GM18526 (cell line): ENCODE data around the gene ZNHIT2.

Experiments used
- POLR2A ChIP-seq: IDR thresholded peaks from 3 replicates; pipeline ENCODE4 v1.6.1; 2011; ENCODE audit not compliant: insufficient read length; ENCODE audit errors: extremely low read depth

ZNHIT2 gene

DNA sequence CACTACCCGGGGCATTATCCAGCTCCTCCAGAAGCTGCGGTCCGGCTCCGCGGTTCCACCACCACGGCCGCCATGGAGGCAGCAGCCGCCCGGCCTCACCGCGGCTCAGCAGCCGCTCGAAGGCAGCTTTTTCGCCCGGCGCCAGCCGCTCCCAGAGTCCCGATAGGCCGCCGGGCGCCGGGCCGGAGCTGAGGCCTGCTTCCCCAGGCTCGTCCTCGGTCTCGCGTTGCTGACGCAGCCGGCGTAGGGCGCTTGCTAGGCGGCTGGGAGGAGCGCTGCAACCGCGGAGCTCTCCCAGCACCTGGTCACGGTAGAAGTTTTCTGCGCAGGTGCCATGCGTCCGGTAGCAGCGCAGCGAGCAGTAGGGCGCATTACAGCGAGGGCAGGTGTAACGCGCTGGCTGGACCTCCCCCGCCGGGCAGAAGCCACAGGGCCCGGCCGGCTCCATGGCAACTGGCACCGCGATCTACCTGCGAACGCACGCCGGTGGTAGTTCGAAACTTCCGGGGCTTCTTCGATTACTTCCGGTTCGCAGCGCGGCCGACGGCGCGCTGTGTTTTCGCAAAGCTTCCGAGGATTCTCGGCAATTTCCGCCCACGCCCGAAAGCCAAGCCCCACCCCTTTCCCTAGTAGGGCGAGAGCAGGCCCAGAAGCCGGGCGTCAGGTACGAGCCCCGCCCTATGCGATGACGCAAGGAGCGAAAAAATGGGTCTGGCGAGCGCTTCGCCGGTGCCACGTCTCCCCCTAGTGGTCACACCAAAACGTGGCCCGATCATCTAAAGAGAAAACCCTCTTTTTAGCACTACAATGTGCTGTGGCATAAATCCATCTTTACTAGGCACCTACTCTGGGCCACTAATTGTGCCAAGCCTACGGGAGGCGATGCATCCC is at the start of gene ZNHIT2:
TSS of gene ZNHIT2 (minus strand) at position 496 of the 891 bp plus-strand sequence. CDS start at position 448, 48 bp downstream.
- TF ChIP-seq POLR2A: peak; percentile 75

- TF ChIP-seq POLR2A: no peak
These were observed 49.4 kb upstream of the ZNHIT2 start for GRCh38 chr11:65166893-65167292.

DNA sequence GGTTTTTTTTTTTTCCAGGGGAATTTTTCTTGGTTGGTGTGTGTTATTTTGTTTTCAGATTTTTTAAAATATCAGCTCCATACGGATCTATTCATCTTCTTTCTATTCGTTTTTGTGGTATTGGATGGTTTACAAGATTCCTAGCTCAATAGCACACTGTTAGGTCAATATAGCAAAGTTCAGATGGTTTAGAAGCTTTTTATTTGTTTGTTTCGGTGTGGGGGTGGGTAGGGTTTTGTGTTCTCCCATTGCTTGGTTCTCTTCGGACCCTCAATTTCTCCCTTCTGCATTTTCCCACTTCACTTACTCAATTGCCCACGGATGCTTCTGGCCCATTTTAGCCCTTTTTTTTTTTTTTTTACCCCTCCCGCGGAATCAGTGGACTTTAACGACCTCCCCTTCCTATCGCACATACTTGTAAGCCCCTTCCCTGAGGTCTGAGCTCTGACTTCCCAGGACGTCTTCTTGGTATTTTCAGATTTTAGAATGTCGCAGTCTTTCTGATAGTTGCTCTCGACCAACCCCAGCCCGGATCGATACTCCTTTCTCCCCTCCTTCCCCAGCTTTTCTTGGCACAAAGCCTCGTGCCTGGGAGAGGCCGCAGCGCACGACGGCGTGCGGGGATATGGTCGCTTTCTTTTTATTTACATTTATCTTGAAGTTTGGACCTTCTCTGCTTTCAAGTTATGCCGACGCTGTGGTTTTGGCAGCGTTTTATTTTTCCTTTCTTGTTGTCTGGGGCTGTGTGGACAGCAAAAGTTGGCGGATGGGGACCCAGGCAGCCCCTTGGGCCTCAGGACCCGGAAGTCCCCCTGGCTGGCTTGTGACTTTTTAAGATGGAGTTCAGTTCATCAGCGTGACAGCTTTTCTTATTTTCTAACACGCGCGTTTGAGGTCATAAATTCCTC is 48.2 kb upstream of the ZNHIT2 start:
- no peak for TF ChIP-seq POLR2A

DNA sequence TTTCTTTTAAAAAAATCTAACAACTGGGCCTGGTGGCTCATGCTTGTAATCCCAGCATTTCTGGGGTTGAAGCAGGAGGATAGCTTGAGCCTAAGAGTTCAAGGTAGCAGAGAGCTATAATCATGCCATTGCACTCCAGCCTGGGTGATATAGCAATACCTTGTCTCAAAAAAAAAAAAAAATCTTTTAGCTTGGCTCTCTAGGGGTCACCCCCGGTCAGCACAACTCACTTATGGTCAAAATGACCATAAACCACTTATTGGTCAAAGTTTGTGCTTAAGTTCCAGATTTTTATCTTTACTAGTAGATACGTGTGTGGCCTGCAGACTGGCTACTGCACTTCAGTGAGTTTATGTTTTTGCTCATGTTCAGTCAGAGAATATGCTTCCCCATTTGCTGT is 46.2 kb upstream of the ZNHIT2 start:
- no peak for TF ChIP-seq POLR2A

GRCh38 chr11:65160643-65161042 is 43.1 kb upstream of the ZNHIT2 start:
- TF ChIP-seq POLR2A: no peak

- no peak for TF ChIP-seq POLR2A
These were observed 41.5 kb upstream of the ZNHIT2 start for GRCh38 chr11:65159012-65159411.

DNA sequence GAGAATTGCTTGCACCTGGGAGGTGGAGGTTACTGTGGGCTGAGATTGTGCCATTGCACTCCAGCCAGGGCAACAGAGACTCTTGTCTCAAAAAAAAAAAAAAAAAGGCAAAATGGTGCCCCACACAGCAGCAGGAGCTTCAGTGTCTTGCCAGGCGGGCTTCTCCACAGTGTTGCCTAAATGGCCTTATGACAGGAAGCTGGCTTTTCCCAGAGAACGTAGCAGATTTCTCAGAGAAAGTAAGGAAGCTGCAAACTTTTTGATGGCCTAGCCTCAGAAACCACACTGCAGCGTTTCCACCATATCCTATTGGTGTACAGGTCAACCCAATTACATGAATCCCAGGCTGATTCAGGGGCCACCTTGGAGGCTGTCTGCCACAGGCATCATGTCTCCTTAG is 39.8 kb upstream of the ZNHIT2 start:
- TF ChIP-seq POLR2A: no peak

DNA sequence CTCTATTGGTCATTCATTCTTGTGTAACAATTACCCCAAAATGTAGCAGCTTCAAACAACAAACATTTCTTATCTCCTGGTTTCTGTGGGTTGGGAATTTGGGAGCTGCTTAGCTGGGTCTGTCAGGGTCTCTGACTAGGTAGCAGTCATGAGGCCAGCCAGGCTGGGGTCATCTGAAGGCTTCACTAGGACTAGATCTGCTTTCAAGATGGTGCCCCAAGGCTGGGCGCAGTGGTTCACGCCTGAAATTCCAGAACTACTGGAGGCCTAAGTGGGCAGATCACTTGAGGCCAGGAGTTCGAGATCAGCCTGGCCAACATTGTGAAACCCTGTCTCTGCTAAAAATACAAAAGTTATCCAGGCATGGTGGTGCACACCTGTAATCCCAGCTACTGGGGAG is 39.4 kb upstream of the ZNHIT2 start:
- TF ChIP-seq POLR2A: no peak

- no peak for TF ChIP-seq POLR2A
These were observed 38.8 kb upstream of the ZNHIT2 start for GRCh38 chr11:65156256-65156655.

DNA sequence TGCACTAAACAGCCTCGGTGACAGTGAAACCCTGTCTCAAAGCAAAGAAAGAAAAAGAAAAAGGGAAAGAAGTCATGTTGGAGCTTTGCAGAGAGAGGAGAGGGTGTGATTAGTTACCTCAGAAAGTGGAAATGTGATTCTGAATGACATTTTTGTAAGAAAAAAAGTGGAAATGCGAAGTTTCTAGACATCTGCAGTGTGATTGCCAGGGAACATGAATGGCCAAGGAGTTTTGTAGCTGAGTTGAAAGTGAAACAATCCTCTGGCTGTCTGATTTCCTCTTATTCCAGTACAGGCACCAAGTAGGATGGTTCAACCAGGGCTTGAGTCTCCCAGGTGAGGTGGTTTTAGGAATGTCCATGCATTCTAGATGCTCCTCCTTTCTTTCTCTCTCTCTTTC is 34.6 kb upstream of the ZNHIT2 start:
- no peak for TF ChIP-seq POLR2A

DNA sequence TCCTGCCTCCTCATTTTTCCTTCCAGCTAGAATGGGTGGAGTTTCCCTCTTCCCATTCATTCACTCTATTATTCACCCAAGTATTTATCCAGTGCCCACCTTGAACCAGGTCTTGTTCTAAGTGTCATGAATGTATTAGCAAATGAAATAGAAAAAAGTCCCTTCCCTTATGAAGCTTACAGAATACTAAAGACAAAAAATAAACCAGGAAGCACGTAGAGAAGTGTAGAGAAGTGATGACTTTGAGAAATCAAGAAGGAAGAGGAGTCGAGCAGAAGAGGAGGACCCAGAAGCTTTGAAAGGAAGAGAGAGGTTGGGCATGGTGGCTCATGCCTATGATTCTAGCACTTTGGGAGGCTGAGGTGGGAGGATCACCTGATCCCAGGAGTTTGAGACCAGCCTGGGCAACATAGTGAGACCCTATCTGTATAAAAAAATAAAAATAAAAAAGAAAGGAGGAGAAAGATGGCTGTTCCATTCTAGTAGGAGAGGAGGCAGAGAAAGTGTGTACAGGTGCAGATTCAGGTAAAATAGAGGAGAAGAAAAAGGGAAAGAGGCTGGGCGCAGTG is 33.9 kb upstream of the ZNHIT2 start:
- no peak for TF ChIP-seq POLR2A

GRCh38 chr11:65150509-65151299 is 33.2 kb upstream of the ZNHIT2 start:
- no peak for TF ChIP-seq POLR2A

DNA sequence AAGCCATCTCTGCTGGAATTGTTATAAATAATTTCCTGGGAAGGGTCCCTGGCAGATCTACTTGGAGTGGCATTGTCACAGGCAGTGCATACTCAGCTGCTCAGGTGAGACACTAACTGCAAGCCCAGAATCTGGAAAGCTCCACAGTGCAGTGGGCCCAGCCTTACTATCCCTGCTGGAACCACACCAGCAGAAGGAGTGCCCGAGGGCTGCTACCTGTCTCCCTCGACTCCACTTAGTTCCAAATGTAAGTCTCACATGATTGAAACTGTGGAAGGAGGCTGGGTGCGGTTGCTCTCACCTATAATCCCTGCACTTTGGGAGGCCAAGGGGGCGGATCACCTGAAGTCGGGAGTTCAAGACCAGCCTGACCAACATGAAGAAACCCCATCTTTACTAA is 31.2 kb upstream of the ZNHIT2 start:
- TF ChIP-seq POLR2A: no peak

- no peak for TF ChIP-seq POLR2A
These were observed 30.0 kb upstream of the ZNHIT2 start for GRCh38 chr11:65147352-65148075.
